H9 (cell line): ENCODE data around the gene MTFP1. TPM values are rescaled to one million over a fixed set of nuclear protein-coding genes. Genes with fewer than 3 reads are reported as not detected.

Source experiments
- DNase-seq: peaks from one replicate; pipeline ENCODE4 v3.0.0-alpha.2; 2017
- H2AFZ ChIP-seq: one replicate; pipeline ENCODE4 v1.6.1; 2013; ENCODE audit warnings: mild to moderate bottlenecking, low read length, control low read depth, moderate library complexity
- H2AK5ac ChIP-seq: 2 replicates; pipeline ENCODE4 v1.6.1; 2013; ENCODE audit warnings: low read length, control low read depth, mixed read lengths; ENCODE audit not compliant: insufficient read length
- H2BK120ac ChIP-seq: one replicate; pipeline ENCODE4 v1.6.1; 2013; ENCODE audit warnings: low read depth, mild to moderate bottlenecking, low read length, control low read depth, inconsistent platforms; ENCODE audit not compliant: poor library complexity, severe bottlenecking
- H2BK12ac ChIP-seq: 2 replicates; pipeline ENCODE4 v1.6.1; 2013; ENCODE audit warnings: low read length, control low read depth, mixed read lengths, low read depth; ENCODE audit not compliant: insufficient read length
- H2BK15ac ChIP-seq: 2 replicates; pipeline ENCODE4 v1.6.1; 2013; ENCODE audit warnings: low read depth, low read length, control low read depth
- H2BK20ac ChIP-seq: one replicate; pipeline ENCODE4 v1.6.1; 2013; ENCODE audit warnings: low read depth, mild to moderate bottlenecking, low read length, control low read depth, inconsistent platforms; ENCODE audit not compliant: poor library complexity, severe bottlenecking
- H2BK5ac ChIP-seq: 2 replicates; pipeline ENCODE4 v1.6.1; 2013; ENCODE audit warnings: low read length, control low read depth, mixed read lengths; ENCODE audit not compliant: insufficient read length
- H3K14ac ChIP-seq: 2 replicates; pipeline ENCODE4 v1.6.1; 2013; ENCODE audit warnings: low read length, control low read depth; ENCODE audit not compliant: insufficient read depth
- H3K18ac ChIP-seq: 2 replicates; pipeline ENCODE4 v1.6.1; 2013; ENCODE audit warnings: low read depth, mild to moderate bottlenecking, mixed read lengths, low read length, control low read depth; ENCODE audit not compliant: insufficient read length
- H3K23ac ChIP-seq: 2 replicates; pipeline ENCODE4 v1.6.1; 2013; ENCODE audit warnings: low read length, control low read depth, mixed read lengths, low read depth; ENCODE audit not compliant: insufficient read length
- H3K23me2 ChIP-seq: 2 replicates; pipeline ENCODE4 v1.6.1; 2013; ENCODE audit warnings: low read depth, mild to moderate bottlenecking, mixed read lengths, low read length, control low read depth; ENCODE audit not compliant: insufficient read length, poor library complexity, severe bottlenecking
- H3K27ac ChIP-seq: 2 replicates; pipeline ENCODE4 v1.5.1; 2013; ENCODE audit warnings: low read length, control low read depth, mixed read lengths, low read depth; ENCODE audit not compliant: insufficient read length
- H3K27me3 ChIP-seq: 2 replicates; pipeline ENCODE4 v1.6.1; 2013; ENCODE audit warnings: low read length, control low read depth, inconsistent platforms; ENCODE audit not compliant: insufficient read depth
- H3K4ac ChIP-seq: 2 replicates; pipeline ENCODE4 v1.6.1; 2013; ENCODE audit warnings: low read depth, mild to moderate bottlenecking, control low read depth, inconsistent platforms, low read length, moderate library complexity
- H3K4me1 ChIP-seq: 2 replicates; pipeline ENCODE4 v1.6.1; 2013; ENCODE audit warnings: low read length, control low read depth, inconsistent platforms; ENCODE audit not compliant: insufficient read depth
- H3K4me2 ChIP-seq: 2 replicates; pipeline ENCODE4 v1.6.1; 2013; ENCODE audit warnings: low read length, control low read depth, mixed read lengths; ENCODE audit not compliant: insufficient read length, insufficient read depth
- H3K56ac ChIP-seq: 2 replicates; pipeline ENCODE4 v1.6.1; 2013; ENCODE audit warnings: low read depth, mild to moderate bottlenecking, mixed read lengths, low read length, control low read depth; ENCODE audit not compliant: insufficient read length
- H3K79me1 ChIP-seq: 2 replicates; pipeline ENCODE4 v1.6.1; 2013; ENCODE audit warnings: low read depth, mild to moderate bottlenecking, moderate library complexity, low read length, control low read depth, inconsistent platforms; ENCODE audit not compliant: insufficient read depth, poor library complexity, severe bottlenecking
- H3K79me2 ChIP-seq: 2 replicates; pipeline ENCODE4 v1.6.1; 2013; ENCODE audit warnings: low read length, control low read depth, inconsistent platforms; ENCODE audit not compliant: insufficient read depth
- H3K9ac ChIP-seq: 2 replicates; pipeline ENCODE4 v1.6.1; 2013; ENCODE audit warnings: low read length, control low read depth, mixed read lengths; ENCODE audit not compliant: insufficient read length; ENCODE audit errors: extremely low read depth
- H3K9me3 ChIP-seq: one replicate; pipeline ENCODE4 v1.6.1; 2013; ENCODE audit warnings: low read depth, low read length, inconsistent platforms; ENCODE audit not compliant: control insufficient read depth
- H3T11ph ChIP-seq: one replicate; pipeline ENCODE4 v1.6.1; 2013; ENCODE audit warnings: mild to moderate bottlenecking, low read length, control low read depth, inconsistent platforms
- H4K20me1 ChIP-seq: one replicate; pipeline ENCODE4 v1.6.1; 2013; ENCODE audit not compliant: control insufficient read depth, insufficient read length, insufficient read depth
- H4K5ac ChIP-seq: 2 replicates; pipeline ENCODE4 v1.6.1; 2013; ENCODE audit warnings: low read depth, mild to moderate bottlenecking, mixed read lengths, low read length, control low read depth; ENCODE audit not compliant: insufficient read length
- H4K8ac ChIP-seq: replicated peaks from 2 replicates; pipeline ENCODE4 v1.6.1; 2013; ENCODE audit warnings: low read length, control low read depth, mixed read lengths, low read depth; ENCODE audit not compliant: insufficient read length
- H4K91ac ChIP-seq: 2 replicates; pipeline ENCODE4 v1.6.1; 2013; ENCODE audit warnings: low read depth, mild to moderate bottlenecking, moderate library complexity, mixed read lengths, low read length, control low read depth; ENCODE audit not compliant: insufficient read length
- H3K27ac Mint-ChIP-seq, 3 experiments: 2 replicates in 2 of 3; 3 replicates in 1 of 3; pipeline ENCODE4 v1.8.0; 2020 to 2021; ENCODE audit warnings: mixed read lengths in 3 of 3, mild to moderate bottlenecking in 1 of 3, moderate library complexity in 1 of 3
- H3K27me3 Mint-ChIP-seq: 2 replicates; pipeline ENCODE4 v1.8.0; 2021; ENCODE audit warnings: low read depth, mild to moderate bottlenecking, moderate library complexity, mixed read lengths
- H3K36me3 Mint-ChIP-seq, 3 experiments: 2 replicates in 2 of 3; 3 replicates in 1 of 3; pipeline ENCODE4 v1.8.0; 2020 to 2021; ENCODE audit warnings: low read depth in 3 of 3, mixed read lengths in 3 of 3; ENCODE audit not compliant: insufficient read depth in 1 of 3
- H3K4me1 Mint-ChIP-seq, 2 experiments: 2 replicates each; pipeline ENCODE4 v1.8.0; 2020; ENCODE audit warnings: mixed read lengths in 2 of 2
- H3K4me3 Mint-ChIP-seq, 2 experiments: 2 replicates in 1 of 2; 3 replicates in 1 of 2; pipeline ENCODE4 v1.8.0; 2020 to 2021; ENCODE audit warnings: mild to moderate bottlenecking in 2 of 2, mixed read lengths in 2 of 2, moderate library complexity in 1 of 2
- H3K9me3 Mint-ChIP-seq, 2 experiments: 2 replicates in 1 of 2; 3 replicates in 1 of 2; pipeline ENCODE4 v1.8.0; 2020; ENCODE audit warnings: mild to moderate bottlenecking in 2 of 2, mixed read lengths in 2 of 2, moderate library complexity in 1 of 2
- WGBS: extraction: QIAGEN DNeasy Blood & Tissue Kit; methylation state at CpG from one replicate; pipeline ENCODE4 v1.1.7; 2013; ENCODE audit warnings: missing lambda C conversion rate, low lambda C conversion rate, mixed read lengths; ENCODE audit not compliant: insufficient read length; ENCODE audit errors: extremely low coverage; 5-methylcytosine and 5-hydroxymethylcytosine counted together
- total RNA-seq: library from RNA; stranded (reverse); gene quantifications from 2 replicates; pipeline ENCODE4 v1.2.1, GENCODE V29; 2021
- TF ChIP-seq, protein P1 (sequence below): fragments of 200-600 bp; sonication (generic); conservative IDR thresholded peaks from 3 replicates; pipeline ENCODE4 v1.8.0; 2021; ENCODE audit warnings: antibody characterized with exemption, mild to moderate bottlenecking

MTFP1 gene
- total RNA-seq, 1 experiment from 2014 or later = 46.8 TPM

DNA sequence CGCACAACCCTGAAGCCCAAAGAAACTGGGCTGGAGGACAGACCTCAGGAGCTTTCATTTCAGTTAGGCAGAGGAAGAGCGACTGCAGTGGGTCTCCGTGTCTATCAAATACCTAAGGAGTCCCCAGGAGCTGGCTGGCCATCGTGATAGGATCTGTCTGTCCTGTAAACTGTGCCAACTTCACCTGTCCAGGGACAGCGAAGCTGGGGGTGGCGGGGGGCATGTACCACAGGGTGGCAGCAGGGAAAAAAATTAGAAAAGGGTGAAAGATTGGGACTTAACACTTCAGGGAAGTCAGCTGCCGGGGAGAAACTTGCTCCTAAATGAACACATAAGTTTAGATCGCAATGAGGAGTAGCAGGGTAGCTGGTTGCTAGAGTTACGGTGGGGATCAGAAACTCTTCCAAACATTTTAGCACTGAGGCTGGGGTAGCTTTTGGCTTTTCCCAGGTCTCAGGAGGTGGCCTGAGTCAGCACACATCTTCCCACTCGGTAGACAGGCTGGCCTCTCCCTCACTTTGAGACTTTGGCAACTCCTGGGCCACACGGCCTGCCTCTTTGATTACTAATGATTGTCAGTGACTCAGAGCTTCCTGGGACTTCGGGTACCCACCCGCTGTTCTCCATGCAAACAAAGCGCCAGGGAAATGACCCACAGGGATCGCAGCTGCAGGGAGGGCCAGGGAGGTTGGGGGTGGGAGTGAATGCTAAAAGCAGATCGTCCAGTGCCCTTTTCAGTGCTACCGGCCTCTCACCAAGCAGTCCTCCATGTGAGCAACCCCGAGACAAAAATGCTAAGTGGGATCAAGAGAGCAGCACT lies 2.9 kb upstream of the MTFP1 start:
- Mint-ChIP-seq H3K4me3 (peak overlapping the region; percentile 87 to 93), H3K27ac (peak overlapping the region; percentile 90 to 96 (median 95)), H3K27me3 (no peaks in the 10 kb centered on the region; the same call in 1 of the 2 replicates), H3K36me3 (peaks cover 8 to 44% (median 42%) of the 10 kb centered on the region in 3 experiments; a peak in 6 of 7 replicates), H3K9me3 (no peaks in the 10 kb centered on the region), H3K4me1 (peaks cover 31 to 37% of the 10 kb centered on the region in 2 experiments)
- Histone ChIP-seq H2AK5ac (no peak overlapping the region), H3K56ac (no peak overlapping the region), H3K23me2 (peaks cover 21% of the 10 kb centered on the region), H3K23ac (no peak overlapping the region), H3K27ac (peak overlapping the region; percentile 29), H3K4me1 (peaks cover 7% of the 10 kb centered on the region; the same call in 1 of the 2 replicates), H2BK120ac (no peak overlapping the region), H4K91ac (peak overlapping the region; percentile 15), H2BK20ac (no peak overlapping the region), H3K14ac (peak overlapping the region; percentile 85; the same call in 1 of the 2 replicates), H3K4me2 (peak overlapping the region; percentile 83), H3K9me3 (no peaks in the 10 kb centered on the region), H3K9ac (peak overlapping the region; percentile 67), H4K5ac (no peak overlapping the region), H3K4ac (no peak overlapping the region), H3K79me2 (no peaks in the 10 kb centered on the region), H4K8ac (no peak overlapping the region), H3K79me1 (no peaks in the 10 kb centered on the region), H4K20me1 (no peaks in the 10 kb centered on the region), H2BK12ac (no peak overlapping the region), H2AFZ (no peak overlapping the region), H3K27me3 (no peaks in the 10 kb centered on the region), H3K18ac (peak overlapping the region; percentile 62), H2BK15ac (no peak overlapping the region), H3T11ph (no peak overlapping the region), H2BK5ac (no peak overlapping the region)
- WGBS = no CpG with 5 or more reads among the region's 18 CpGs
- TF ChIP-seq, protein P1, sequence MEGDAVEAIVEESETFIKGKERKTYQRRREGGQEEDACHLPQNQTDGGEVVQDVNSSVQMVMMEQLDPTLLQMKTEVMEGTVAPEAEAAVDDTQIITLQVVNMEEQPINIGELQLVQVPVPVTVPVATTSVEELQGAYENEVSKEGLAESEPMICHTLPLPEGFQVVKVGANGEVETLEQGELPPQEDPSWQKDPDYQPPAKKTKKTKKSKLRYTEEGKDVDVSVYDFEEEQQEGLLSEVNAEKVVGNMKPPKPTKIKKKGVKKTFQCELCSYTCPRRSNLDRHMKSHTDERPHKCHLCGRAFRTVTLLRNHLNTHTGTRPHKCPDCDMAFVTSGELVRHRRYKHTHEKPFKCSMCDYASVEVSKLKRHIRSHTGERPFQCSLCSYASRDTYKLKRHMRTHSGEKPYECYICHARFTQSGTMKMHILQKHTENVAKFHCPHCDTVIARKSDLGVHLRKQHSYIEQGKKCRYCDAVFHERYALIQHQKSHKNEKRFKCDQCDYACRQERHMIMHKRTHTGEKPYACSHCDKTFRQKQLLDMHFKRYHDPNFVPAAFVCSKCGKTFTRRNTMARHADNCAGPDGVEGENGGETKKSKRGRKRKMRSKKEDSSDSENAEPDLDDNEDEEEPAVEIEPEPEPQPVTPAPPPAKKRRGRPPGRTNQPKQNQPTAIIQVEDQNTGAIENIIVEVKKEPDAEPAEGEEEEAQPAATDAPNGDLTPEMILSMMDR = no peak
- DNase-seq = peak; percentile 76
